GM21717 (cell line): ENCODE data around the gene NSA2.
"Not testable (repeated sequence)": the region's sequence is repeated elsewhere in the genome, so short reads cannot be mapped to it uniquely, and the experiment has no call there.

Experiments
- ATAC-seq: cut with Tn5 transposase; IDR thresholded peaks from one replicate; pipeline ENCODE4 v1.9.1; 2021; ENCODE audit warnings: mild to moderate bottlenecking, moderate library complexity; ENCODE audit not compliant: unreplicated experiment

NSA2 gene

GRCh38 chr5:74766849-74767578 lies at the start of gene NSA2, which contains the start of gene GFM2:
TSS of gene NSA2 (plus strand) at chr5:74767249. CDS start at chr5:74767361, 112 bp downstream.
TSS of gene GFM2 (minus strand) at chr5:74767117. CDS start at chr5:74763742, 3,375 bp downstream.
- ATAC-seq, result peak; percentile 83

DNA sequence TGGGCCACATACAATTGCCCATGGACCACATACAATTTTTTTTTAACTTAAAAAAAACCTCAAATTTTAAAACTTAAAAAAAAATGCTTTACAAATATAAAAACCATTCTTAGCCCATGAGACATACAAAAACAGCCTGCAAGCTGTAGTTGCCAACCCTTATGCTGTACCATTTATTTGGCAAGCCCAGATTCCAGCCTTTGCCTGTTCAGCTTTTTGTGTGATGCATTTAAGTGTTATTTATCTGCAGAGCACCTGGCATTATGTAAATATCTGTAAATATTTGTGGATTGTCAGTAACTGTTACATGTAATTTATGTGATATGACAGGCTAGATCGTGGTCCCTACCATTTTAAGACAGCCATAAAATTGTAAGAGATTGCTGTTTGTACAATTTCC lies 49.5 kb upstream of the NSA2 start:
- no peak for ATAC-seq

- no peak for ATAC-seq
Measured at GRCh38 chr5:74722271-74722670, 44.8 kb upstream of the NSA2 start.

DNA sequence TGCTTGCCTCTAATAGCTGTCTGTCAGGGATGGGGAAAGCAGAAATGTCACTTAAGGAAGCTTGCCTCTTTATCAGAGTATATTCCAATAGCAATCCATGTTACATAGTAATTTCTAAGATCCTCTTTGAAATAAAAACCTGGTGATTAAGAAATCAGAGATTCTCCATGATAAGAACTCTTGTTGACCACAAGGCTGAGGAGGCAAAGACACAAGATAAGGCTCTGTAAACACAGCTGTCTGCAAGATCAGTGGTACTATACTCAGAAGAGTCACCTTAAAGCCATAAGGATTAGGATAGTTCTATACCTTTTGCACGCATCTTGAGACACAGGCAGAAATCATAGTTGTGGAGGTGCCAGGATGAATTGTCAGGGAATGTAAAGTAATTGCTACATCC lies 41.7 kb upstream of the NSA2 start:
- no peak for ATAC-seq

- no peak for ATAC-seq
Measured at GRCh38 chr5:74736759-74737158, 30.3 kb upstream of the NSA2 start.

- no peak for ATAC-seq
Measured at GRCh38 chr5:74738406-74738805, 28.6 kb upstream of the NSA2 start.

DNA sequence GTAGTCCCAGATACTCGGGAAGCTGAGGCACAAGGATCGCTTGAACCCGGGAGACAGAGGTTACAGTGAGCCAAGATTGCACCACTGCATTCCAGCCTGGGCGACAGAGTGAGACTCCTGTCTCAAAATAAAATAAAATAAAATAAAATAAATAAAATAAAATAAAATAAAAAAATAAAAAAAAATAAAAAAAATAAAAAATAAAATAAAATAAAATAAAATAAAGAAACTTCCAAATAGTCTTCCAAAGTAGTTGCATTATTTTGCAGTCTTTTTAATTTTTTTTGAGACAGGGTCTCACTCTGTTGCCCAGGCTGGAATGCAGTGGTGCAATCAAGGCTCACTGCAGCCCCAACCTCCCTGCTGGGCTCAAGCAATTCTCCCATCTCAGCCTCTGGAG lies 18.3 kb upstream of the NSA2 start:
- not testable (repeated sequence) for ATAC-seq

DNA sequence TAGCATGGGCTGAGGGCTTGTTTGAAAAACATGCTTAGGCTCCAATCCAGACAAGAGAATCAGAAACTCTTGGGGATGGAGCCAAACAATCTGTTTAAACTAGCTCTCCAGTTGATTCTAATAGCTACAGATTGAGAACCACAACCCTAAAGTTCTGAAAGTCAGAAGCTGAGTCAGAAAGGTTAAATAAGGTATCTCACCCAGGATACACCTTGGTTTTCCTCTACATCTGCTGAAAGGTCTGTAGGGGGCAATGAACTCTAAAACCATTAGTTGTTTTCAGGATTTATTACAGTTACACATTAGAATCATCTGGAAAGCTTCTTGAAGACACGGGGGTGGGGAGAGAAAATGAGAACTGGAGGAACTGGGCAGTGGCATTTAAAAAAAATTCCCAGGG lies 5.8 kb upstream of the NSA2 start:
- ATAC-seq, result no peak

DNA sequence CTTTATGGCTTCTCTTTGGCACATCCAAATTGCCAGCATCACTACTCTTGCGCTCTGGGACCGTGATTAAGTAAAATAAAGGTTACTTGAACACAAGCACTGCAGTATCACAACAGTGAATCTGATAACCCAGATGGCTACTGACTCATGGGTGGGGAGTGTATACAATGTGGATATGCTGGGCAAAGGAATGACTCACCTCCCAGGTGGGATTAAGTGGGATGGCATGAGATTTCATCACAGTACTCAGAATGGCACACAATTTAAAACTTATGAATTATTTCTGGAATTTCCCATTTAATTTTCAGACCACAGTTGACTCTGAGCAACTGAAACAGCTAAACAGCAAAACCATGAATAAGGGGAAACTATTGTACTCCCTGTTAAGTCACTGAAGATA lies 4.5 kb upstream of the NSA2 start:
- no peak for ATAC-seq

DNA sequence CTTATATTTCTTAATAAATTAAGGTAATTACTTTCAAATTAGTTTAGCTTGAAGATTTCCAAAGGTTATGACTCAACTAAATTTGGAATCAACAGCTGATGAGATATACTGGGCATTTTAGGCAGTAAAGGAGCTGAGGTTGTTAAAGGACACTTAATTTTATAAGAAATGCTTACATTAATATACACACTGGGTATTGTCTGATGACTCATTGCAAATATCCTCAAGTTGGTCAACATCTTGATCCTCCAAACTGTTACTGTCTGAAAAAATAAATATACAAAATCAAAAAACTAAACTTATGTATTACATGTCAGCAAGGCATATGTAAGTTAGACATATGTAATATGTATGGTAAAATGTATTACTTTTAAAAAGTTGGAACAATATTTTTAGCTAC lies 3.5 kb upstream of the NSA2 start:
- ATAC-seq, result no peak

- ATAC-seq, result no peak
Measured at GRCh38 chr5:74765201-74765600, 1.8 kb upstream of the NSA2 start.

- no peak for ATAC-seq
Measured at GRCh38 chr5:74765929-74766328, 1.1 kb upstream of the NSA2 start.

GRCh38 chr5:74766418-74766848 lies 616 bp upstream of the NSA2 start:
- peak; percentile 37 for ATAC-seq

GRCh38 chr5:74767579-74767913 lies 497 bp downstream of the NSA2 start:
- peak; percentile 32 for ATAC-seq

DNA sequence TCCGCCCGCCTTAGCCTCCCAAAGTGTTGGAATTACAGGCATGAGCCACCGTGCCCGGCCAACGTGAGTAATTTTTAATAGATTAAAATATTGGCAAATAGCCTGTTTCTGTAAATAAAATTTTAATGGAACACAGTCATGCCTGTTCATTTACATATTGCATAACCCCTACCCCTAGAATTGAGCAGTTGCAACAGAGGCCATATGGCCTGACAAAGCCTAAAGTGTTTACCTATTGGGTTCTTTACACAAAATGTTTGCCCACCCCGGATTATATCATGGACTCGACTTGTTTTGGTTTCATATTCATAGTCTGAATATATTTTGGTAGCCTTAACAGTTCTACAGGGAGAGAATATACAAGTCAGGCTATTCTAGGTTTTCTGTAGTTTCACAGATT lies 5.3 kb downstream of the NSA2 start:
- no peak for ATAC-seq

- no peak for ATAC-seq
Measured at GRCh38 chr5:74778609-74779008, 11.6 kb downstream of the NSA2 start.

- ATAC-seq, result no peak
Measured at GRCh38 chr5:74786851-74787250, 19.8 kb downstream of the NSA2 start.

- ATAC-seq, result no peak
Measured at GRCh38 chr5:74787424-74787823, 20.4 kb downstream of the NSA2 start.

DNA sequence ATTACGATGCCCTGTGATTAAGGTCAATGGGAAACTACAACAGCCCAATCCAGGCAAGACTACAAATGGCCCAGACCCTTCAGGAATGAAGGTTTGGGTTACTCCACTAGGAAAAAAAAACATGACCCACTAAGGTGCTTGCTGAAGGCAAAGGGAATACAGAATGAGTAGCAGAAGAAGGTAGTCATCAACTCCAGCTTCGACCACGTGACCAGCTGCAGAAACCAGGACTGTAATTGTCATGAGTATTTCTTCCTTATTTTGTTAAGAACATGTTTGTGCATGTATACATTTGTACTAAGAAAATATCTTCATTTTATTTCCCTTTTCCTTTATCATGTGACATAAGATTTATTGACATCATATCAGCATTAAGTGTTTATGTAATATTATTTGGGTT lies 24.6 kb downstream of the NSA2 start:
- ATAC-seq, result not testable (repeated sequence)

GRCh38 chr5:74798977-74799911 lies 32.2 kb downstream of the NSA2 start:
- no peak for ATAC-seq

DNA sequence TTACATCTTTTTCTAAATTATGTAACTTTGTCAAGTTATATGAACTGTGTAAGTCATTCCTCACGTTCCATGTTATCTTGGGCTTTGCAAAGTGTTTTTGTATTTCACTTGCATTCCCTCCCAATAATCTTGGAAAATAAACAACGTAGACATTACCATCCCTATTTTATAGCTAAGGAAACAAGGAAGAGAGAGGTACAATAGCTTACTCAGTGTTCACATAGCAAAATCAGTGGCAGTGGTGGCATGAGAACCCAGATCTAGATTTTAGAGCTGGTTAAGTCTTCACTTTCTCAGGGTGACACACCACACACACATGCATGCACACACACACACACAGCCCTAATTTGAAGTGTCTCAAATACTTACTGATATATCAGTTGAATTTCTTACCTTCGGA lies 34.1 kb downstream of the NSA2 start:
- no peak for ATAC-seq

- ATAC-seq, result no peak
Measured at GRCh38 chr5:74801941-74802340, 34.9 kb downstream of the NSA2 start.
